ENCODE measurements around the gene CACNA2D4.

The CACNA2D4 gene

GRCh38 chr12:1828856-1829255 lies 89.6 kb downstream of the CACNA2D4 start:
- TF ChIP-seq, protein P1, sequence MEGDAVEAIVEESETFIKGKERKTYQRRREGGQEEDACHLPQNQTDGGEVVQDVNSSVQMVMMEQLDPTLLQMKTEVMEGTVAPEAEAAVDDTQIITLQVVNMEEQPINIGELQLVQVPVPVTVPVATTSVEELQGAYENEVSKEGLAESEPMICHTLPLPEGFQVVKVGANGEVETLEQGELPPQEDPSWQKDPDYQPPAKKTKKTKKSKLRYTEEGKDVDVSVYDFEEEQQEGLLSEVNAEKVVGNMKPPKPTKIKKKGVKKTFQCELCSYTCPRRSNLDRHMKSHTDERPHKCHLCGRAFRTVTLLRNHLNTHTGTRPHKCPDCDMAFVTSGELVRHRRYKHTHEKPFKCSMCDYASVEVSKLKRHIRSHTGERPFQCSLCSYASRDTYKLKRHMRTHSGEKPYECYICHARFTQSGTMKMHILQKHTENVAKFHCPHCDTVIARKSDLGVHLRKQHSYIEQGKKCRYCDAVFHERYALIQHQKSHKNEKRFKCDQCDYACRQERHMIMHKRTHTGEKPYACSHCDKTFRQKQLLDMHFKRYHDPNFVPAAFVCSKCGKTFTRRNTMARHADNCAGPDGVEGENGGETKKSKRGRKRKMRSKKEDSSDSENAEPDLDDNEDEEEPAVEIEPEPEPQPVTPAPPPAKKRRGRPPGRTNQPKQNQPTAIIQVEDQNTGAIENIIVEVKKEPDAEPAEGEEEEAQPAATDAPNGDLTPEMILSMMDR (conservative IDR thresholded peaks at IDR 0.05; ENCODE audit: control insufficient read depth, insufficient read depth, low read depth, low read length) = no peak
- no peak for DNase-seq (ENCODE audit: low read depth)

GRCh38 chr12:1827826-1828805 lies 90.3 kb downstream of the CACNA2D4 start:
- DNase-seq (ENCODE audit: low read depth) = no peak
- H3K4me3 ChIP-seq (ENCODE audit: control insufficient read depth, low read depth, low read length) = no peak overlapping the region
- TF ChIP-seq, protein P1 (conservative IDR thresholded peaks at IDR 0.05; ENCODE audit: control insufficient read depth, insufficient read depth, low read depth, low read length) = no peak

More at GRCh38 chr12:1828856-1829255, 89.6 kb downstream of the CACNA2D4 start:
- no peak overlapping the region for H3K4me3 ChIP-seq (ENCODE audit: control insufficient read depth, low read depth, low read length)

GRCh38 chr12:1826867-1827705 lies 91.4 kb downstream of the CACNA2D4 start:
- TF ChIP-seq, protein P1 (conservative IDR thresholded peaks at IDR 0.05; ENCODE audit: control insufficient read depth, insufficient read depth, low read depth, low read length) = no peak
- DNase-seq (ENCODE audit: low read depth) = no peak
- H3K4me3 ChIP-seq (ENCODE audit: control insufficient read depth, low read depth, low read length) = no peak overlapping the region

- no peak for DNase-seq (ENCODE audit: low read depth)
Measured at GRCh38 chr12:1826401-1826800, 92.1 kb downstream of the CACNA2D4 start.

DNA sequence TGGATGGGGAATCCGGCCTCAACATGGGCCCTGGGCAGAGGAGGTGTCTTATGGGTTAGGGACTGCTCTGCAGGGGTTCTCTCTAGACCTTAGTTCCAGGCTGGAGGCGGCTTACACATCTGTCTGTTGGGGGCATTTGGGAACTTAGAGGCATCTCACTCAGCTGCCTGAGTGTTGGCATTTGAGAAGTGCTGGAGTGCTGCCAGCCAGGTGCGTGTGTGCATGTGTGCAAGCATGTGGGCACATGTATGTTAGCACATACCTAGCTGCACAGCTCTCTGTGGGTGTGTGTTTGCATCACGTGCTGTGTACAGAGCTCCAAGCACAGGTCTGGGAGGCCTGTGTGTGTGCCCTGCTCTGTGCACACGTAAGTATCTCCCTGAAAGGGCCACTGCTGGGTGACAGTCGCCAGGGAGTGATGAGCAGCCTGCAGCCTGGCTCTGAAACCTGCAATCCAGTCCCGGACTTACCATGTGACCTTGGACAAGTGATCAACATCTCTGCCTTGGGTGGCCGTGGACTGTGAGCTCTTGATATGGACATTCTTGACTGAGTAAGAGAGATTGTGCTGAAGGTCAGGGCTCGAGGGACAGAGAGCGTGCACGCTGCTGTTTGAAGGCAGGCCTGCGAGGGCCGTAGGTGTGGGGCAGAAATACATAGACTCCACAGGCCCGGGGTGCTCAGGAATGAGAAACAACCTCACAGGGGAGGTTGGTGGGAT lies 92.9 kb downstream of the CACNA2D4 start:
- TF ChIP-seq, protein P1 (conservative IDR thresholded peaks at IDR 0.05; ENCODE audit: control insufficient read depth, insufficient read depth, low read depth, low read length) = no peak
- no peak overlapping the region for H3K4me3 ChIP-seq (ENCODE audit: control insufficient read depth, low read depth, low read length)
- no peak for DNase-seq (ENCODE audit: low read depth)

More at GRCh38 chr12:1826401-1826800, 92.1 kb downstream of the CACNA2D4 start:
- no peak overlapping the region for H3K4me3 ChIP-seq (ENCODE audit: control insufficient read depth, low read depth, low read length)
- TF ChIP-seq, protein P1 (conservative IDR thresholded peaks at IDR 0.05; ENCODE audit: control insufficient read depth, insufficient read depth, low read depth, low read length) = no peak

DNA sequence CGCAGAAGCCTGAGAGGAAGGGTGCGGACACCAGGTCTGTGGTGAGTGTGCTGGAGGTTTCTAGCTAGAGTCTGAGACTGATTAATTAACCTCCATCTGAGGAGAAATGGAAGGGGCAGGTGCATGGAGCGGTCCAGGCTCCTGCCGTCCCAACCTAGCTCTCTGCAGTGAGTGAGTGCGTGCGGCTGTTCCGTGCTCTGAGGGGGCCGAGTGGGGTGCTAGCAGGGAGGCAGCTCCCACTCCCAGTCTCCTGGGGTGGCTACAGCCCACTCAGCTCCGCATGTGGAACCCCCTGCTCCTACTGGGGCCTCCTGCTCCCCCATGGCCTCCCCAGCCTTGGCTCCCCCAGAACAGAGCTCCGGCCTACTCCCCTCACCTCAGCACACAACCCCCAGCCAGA lies 95.2 kb downstream of the CACNA2D4 start:
- no peak overlapping the region for H3K4me3 ChIP-seq (ENCODE audit: control insufficient read depth, low read depth, low read length)

More for the DNA sequence above, 95.2 kb downstream of the CACNA2D4 start:
- TF ChIP-seq, protein P1 (conservative IDR thresholded peaks at IDR 0.05; ENCODE audit: control insufficient read depth, insufficient read depth, low read depth, low read length) = no peak
- no peak for DNase-seq (ENCODE audit: low read depth)
